Osteoblast (primary cell): ENCODE data around the gene SPHK2. TPM values are rescaled to one million over a fixed set of nuclear protein-coding genes. Genes with fewer than 3 reads are reported as not detected.
A peak's percentile ranks its signal among the peaks of the same experiment; 100 is the strongest.

ENCODE experiments used
- DNase-seq: peaks from one replicate; pipeline ENCODE4 v3.0.0; 2011; ENCODE audit warnings: low spot score, mixed read lengths; ENCODE audit not compliant: insufficient read length; ENCODE audit errors: missing footprints
- H2AFZ ChIP-seq: 2 replicates; pipeline ENCODE4 v1.6.0; 2011; ENCODE audit warnings: mild to moderate bottlenecking, low read length
- H3K27ac ChIP-seq: 2 replicates; pipeline ENCODE4 v1.5.1; 2011; ENCODE audit warnings: mild to moderate bottlenecking, low read depth, low read length, moderate library complexity
- H3K27me3 ChIP-seq: 2 replicates; pipeline ENCODE4 v1.6.0; 2012; ENCODE audit warnings: mild to moderate bottlenecking, control low read depth, inconsistent platforms, low read length, moderate library complexity; ENCODE audit not compliant: insufficient read depth
- H3K36me3 ChIP-seq: 2 replicates; pipeline ENCODE4 v1.5.1; 2011; ENCODE audit warnings: mild to moderate bottlenecking, low read length, control low read depth, moderate library complexity; ENCODE audit not compliant: insufficient read depth
- H3K4me1 ChIP-seq: 2 replicates; pipeline ENCODE4 v1.5.1; 2011; ENCODE audit warnings: mild to moderate bottlenecking, low read length, control low read depth, moderate library complexity; ENCODE audit not compliant: insufficient read depth
- H3K4me2 ChIP-seq: 2 replicates; pipeline ENCODE4 v1.6.0; 2011; ENCODE audit warnings: mild to moderate bottlenecking, low read length; ENCODE audit not compliant: insufficient read depth
- H3K4me3 ChIP-seq: fragments of 200-600 bp; sonication (generic); 3 replicates; pipeline ENCODE4 v1.5.1; 2012; ENCODE audit warnings: mild to moderate bottlenecking, low read length, inconsistent platforms; ENCODE audit not compliant: insufficient read depth
- H3K79me2 ChIP-seq: 2 replicates; pipeline ENCODE4 v1.6.0; 2012; ENCODE audit warnings: mild to moderate bottlenecking, low read length, control low read depth, inconsistent platforms; ENCODE audit not compliant: insufficient read depth
- H3K9me3 ChIP-seq: 2 replicates; pipeline ENCODE4 v1.5.1; 2011; ENCODE audit warnings: low read depth, low read length, control low read depth
- H4K20me1 ChIP-seq: 2 replicates; pipeline ENCODE4 v1.6.0; 2012; ENCODE audit warnings: mild to moderate bottlenecking, low read length, control low read depth; ENCODE audit not compliant: insufficient read depth
- total RNA-seq: library from RNA; depleted of rRNA; stranded (reverse); fragments of >200 nt; gene quantifications from 2 replicates; pipeline ENCODE4 v1.2.3, GENCODE V29; 2012
- TF ChIP-seq, protein P1 (sequence below): IDR thresholded peaks from 2 replicates; pipeline ENCODE4 v1.5.1; 2011; ENCODE audit warnings: mild to moderate bottlenecking, low read depth, low read length, moderate library complexity; ENCODE audit errors: extremely low read depth

SPHK2 gene
- total RNA-seq, 1 donor, result 13.0 TPM

DNA sequence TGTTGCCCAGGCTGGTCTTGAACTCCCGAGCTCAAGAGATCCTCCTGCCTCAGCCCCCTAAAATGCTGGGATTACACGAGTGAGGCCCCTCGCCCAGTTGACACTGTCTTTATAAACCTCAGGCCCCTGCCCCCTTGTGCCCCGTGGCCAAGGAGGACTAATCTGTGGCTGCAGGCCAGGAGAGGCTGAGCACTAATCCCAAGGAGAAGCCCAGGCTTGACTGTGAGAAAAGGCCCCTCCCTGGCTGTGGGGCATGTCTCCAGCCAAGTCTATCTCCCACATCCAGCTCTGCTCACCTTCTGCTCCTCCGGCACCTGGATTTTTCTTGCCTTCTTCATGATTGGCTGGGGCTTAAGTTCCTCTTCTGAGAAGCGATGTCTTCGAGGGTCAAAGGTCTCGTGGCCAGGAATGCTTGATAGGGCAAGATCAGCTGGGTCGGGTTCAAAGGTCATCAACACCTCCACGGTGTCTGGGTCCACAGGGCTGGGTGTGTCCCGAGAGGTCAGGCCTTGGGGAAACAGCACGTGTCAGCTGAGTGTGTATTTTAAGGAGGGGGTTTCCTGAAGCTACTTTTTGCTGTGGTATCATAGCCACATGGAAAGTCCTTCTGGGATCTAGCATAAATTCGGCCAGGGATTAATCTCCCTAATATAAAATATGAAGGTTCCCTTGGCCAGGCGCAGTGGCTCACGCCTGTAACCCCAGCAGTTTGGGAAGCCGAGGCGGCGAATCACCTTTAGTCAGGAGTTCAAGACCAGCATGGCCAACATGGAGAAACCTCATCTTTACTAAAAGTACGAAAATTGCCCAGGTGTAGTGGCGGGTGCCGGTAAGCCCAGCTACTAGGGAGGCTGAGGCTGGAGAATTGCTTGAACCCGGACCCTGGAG lies 14.1 kb downstream of the SPHK2 start:
- Histone ChIP-seq H2AFZ (peak overlapping the region; percentile 64), H3K4me1 (peaks cover 50% of the 10 kb centered on the region), H3K27me3 (peaks cover 5% of the 10 kb centered on the region), H3K4me3 (peak overlapping the region; percentile 70), H3K27ac (peak overlapping the region; percentile 42), H3K9me3 (no peaks in the 10 kb centered on the region), H3K36me3 (no peaks in the 10 kb centered on the region), H3K79me2 (no peaks in the 10 kb centered on the region), H3K4me2 (peak overlapping the region; percentile 73), H4K20me1 (no peaks in the 10 kb centered on the region)
- TF ChIP-seq, protein P1, sequence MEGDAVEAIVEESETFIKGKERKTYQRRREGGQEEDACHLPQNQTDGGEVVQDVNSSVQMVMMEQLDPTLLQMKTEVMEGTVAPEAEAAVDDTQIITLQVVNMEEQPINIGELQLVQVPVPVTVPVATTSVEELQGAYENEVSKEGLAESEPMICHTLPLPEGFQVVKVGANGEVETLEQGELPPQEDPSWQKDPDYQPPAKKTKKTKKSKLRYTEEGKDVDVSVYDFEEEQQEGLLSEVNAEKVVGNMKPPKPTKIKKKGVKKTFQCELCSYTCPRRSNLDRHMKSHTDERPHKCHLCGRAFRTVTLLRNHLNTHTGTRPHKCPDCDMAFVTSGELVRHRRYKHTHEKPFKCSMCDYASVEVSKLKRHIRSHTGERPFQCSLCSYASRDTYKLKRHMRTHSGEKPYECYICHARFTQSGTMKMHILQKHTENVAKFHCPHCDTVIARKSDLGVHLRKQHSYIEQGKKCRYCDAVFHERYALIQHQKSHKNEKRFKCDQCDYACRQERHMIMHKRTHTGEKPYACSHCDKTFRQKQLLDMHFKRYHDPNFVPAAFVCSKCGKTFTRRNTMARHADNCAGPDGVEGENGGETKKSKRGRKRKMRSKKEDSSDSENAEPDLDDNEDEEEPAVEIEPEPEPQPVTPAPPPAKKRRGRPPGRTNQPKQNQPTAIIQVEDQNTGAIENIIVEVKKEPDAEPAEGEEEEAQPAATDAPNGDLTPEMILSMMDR, result no peak
- DNase-seq, result peak; percentile 83

DNA sequence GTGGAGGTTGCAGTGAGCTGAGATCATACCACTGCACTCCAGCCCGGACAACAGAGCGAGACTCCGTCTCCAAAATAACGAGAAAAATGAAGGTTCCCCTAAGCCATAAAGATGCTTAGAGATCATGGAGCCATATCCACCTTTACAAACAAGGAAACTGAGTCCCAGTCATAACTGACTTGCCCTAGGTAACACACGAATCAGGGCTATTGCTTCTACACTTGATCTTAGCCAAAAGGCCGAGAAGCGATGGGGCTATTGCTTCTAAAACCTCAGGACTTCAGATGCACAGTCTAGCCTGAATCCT lies 14.7 kb downstream of the SPHK2 start:
- TF ChIP-seq, protein P1, result no peak
- H3K9me3 ChIP-seq, result no peaks in the 10 kb centered on the region
- peaks cover 5% of the 10 kb centered on the region for H3K27me3 ChIP-seq
- peak overlapping the region; percentile 73 for H3K4me2 ChIP-seq
- H2AFZ ChIP-seq, result peak overlapping the region; percentile 64
- H3K36me3 ChIP-seq, result no peaks in the 10 kb centered on the region
- H3K27ac ChIP-seq, result peak overlapping the region; percentile 42
- peaks cover 55% of the 10 kb centered on the region for H3K4me1 ChIP-seq
- DNase-seq, result no peak
- H3K79me2 ChIP-seq, result no peaks in the 10 kb centered on the region
- H3K4me3 ChIP-seq, result peak overlapping the region; percentile 70
- no peaks in the 10 kb centered on the region for H4K20me1 ChIP-seq

DNA sequence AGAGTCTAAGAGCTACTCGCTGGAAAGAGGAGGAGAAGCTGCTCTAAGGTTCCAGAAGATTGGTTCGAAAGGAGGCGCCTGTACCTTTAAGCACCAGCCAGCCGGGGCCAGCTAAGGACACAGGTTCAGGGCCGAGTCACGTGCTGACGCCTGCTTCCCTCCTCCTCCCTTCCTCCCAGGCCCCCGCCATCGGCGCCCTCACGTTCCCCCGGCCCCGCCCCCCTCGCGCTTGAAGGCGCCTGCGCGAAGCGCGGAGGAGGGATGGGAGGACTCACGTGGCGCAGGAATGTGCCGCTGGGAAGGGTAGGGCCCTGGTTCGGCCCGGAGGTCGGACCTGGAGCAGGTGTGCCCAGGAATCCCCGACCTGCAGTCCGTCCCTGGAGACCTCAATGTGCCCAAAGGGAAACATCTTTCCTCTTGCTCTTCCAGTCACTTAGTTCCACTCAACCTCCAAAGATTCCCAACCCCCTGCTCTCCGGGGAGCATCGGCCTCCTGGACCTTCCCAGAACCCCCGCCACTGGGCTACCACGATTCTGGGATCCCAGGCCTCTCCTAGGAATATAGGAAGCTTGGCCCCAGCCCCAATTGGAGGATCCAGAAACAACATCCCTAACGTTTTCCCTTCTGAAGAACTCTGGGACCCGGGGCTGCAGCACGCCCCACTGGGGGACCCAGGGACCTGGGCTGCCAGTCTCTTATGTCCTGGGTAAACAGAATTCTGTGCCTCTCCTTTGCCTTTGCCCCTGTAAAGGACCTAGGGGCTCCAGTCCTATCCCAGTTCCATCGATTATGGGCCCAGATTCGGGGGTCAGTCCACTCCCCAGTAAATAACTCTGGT lies 15.3 kb downstream of the SPHK2 start:
- H4K20me1 ChIP-seq, result no peaks in the 10 kb centered on the region
- H3K9me3 ChIP-seq, result no peaks in the 10 kb centered on the region
- no peaks in the 10 kb centered on the region for H3K79me2 ChIP-seq
- H3K4me3 ChIP-seq, result peak overlapping the region; percentile 70
- peaks cover 5% of the 10 kb centered on the region for H3K27me3 ChIP-seq
- H3K4me2 ChIP-seq, result peak overlapping the region; percentile 73
- no peaks in the 10 kb centered on the region for H3K36me3 ChIP-seq
- H2AFZ ChIP-seq, result peak overlapping the region; percentile 64
- DNase-seq, result peak; percentile 99
- H3K4me1 ChIP-seq, result peaks cover 55% of the 10 kb centered on the region
- H3K27ac ChIP-seq, result peak overlapping the region; percentile 71
- TF ChIP-seq, protein P1, result no peak
